Measurements from ENCODE around the gene TRAF7.
"Not testable (repeated sequence)": the region's sequence is repeated elsewhere in the genome, so short reads cannot be mapped to it uniquely, and the experiment has no call there.

DNA sequence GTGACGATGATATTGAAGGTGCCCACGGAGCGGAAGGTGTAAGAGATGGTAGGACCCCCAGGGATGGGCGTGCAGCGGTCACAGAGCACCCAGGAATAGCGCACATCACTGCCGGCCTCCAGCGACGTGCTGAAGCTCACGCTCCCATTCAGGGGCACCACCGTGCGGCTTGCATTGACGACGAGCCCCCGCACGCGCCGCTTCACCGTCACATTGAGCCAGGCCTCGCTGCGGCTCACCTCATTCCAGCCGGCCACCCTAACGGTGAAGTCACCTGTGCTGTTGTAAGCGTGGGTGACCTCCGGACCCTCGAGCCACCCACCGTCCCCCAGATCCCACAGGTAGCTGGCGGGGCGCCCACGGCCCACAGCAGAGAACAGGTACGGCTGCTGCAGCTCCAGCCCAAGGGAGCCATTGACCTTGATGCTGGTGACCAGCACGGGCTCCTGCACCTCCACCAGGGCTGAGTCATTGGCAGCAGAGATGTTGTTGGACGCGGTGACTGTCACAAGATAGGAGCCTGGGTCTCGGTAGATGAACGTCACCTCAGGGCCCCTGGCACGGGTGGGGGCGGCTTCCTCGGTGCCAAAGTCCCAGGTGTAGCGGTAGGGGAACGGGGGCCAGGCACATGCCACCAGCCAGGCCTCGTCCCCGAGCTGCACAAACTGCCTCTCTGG, 45.1 kb upstream of the TRAF7 start:
- TF ChIP-seq TARDBP (IDR thresholded peaks at IDR 0.05); SP1 (IDR thresholded peaks at IDR 0.05); BHLHE40 (IDR thresholded peaks at IDR 0.05; ENCODE audit: borderline replicate concordance); NFRKB (IDR thresholded peaks at IDR 0.05); ARNT (IDR thresholded peaks at IDR 0.05); FOXK2 (IDR thresholded peaks at IDR 0.05); HDGF (IDR thresholded peaks at IDR 0.05; ENCODE audit: borderline replicate concordance); SUZ12 (IDR thresholded peaks at IDR 0.05); FOXA1 (IDR thresholded peaks at IDR 0.05); L3MBTL2 (conservative IDR thresholded peaks at IDR 0.05); FOXM1 (IDR thresholded peaks at IDR 0.05; ENCODE audit: borderline replicate concordance): not testable (repeated sequence)

Measured in HEK293T (cell line).